H9 (cell line): Measurements from ENCODE around the gene MERTK. TPM values are rescaled to one million over a fixed set of nuclear protein-coding genes. Genes with fewer than 3 reads are reported as not detected.
A peak's percentile ranks its signal among the peaks of the same experiment; 100 is the strongest.

Source experiments
- DNase-seq: peaks from one replicate; pipeline ENCODE4 v3.0.0-alpha.2; 2017
- H2AFZ ChIP-seq: one replicate; pipeline ENCODE4 v1.6.1; 2013; ENCODE audit warnings: mild to moderate bottlenecking, low read length, control low read depth, moderate library complexity
- H2AK5ac ChIP-seq: 2 replicates; pipeline ENCODE4 v1.6.1; 2013; ENCODE audit warnings: low read length, control low read depth, mixed read lengths; ENCODE audit not compliant: insufficient read length
- H2BK120ac ChIP-seq: one replicate; pipeline ENCODE4 v1.6.1; 2013; ENCODE audit warnings: low read depth, mild to moderate bottlenecking, low read length, control low read depth, inconsistent platforms; ENCODE audit not compliant: poor library complexity, severe bottlenecking
- H2BK12ac ChIP-seq: 2 replicates; pipeline ENCODE4 v1.6.1; 2013; ENCODE audit warnings: low read length, control low read depth, mixed read lengths, low read depth; ENCODE audit not compliant: insufficient read length
- H2BK15ac ChIP-seq: 2 replicates; pipeline ENCODE4 v1.6.1; 2013; ENCODE audit warnings: low read depth, low read length, control low read depth
- H2BK20ac ChIP-seq: one replicate; pipeline ENCODE4 v1.6.1; 2013; ENCODE audit warnings: low read depth, mild to moderate bottlenecking, low read length, control low read depth, inconsistent platforms; ENCODE audit not compliant: poor library complexity, severe bottlenecking
- H2BK5ac ChIP-seq: 2 replicates; pipeline ENCODE4 v1.6.1; 2013; ENCODE audit warnings: low read length, control low read depth, mixed read lengths; ENCODE audit not compliant: insufficient read length
- H3K14ac ChIP-seq: 2 replicates; pipeline ENCODE4 v1.6.1; 2013; ENCODE audit warnings: low read length, control low read depth; ENCODE audit not compliant: insufficient read depth
- H3K18ac ChIP-seq: 2 replicates; pipeline ENCODE4 v1.6.1; 2013; ENCODE audit warnings: low read depth, mild to moderate bottlenecking, mixed read lengths, low read length, control low read depth; ENCODE audit not compliant: insufficient read length
- H3K23ac ChIP-seq: 2 replicates; pipeline ENCODE4 v1.6.1; 2013; ENCODE audit warnings: low read length, control low read depth, mixed read lengths, low read depth; ENCODE audit not compliant: insufficient read length
- H3K23me2 ChIP-seq: 2 replicates; pipeline ENCODE4 v1.6.1; 2013; ENCODE audit warnings: low read depth, mild to moderate bottlenecking, mixed read lengths, low read length, control low read depth; ENCODE audit not compliant: insufficient read length, poor library complexity, severe bottlenecking
- H3K27ac ChIP-seq: 2 replicates; pipeline ENCODE4 v1.5.1; 2013; ENCODE audit warnings: low read length, control low read depth, mixed read lengths, low read depth; ENCODE audit not compliant: insufficient read length
- H3K27me3 ChIP-seq: 2 replicates; pipeline ENCODE4 v1.6.1; 2013; ENCODE audit warnings: low read length, control low read depth, inconsistent platforms; ENCODE audit not compliant: insufficient read depth
- H3K4ac ChIP-seq: 2 replicates; pipeline ENCODE4 v1.6.1; 2013; ENCODE audit warnings: low read depth, mild to moderate bottlenecking, control low read depth, inconsistent platforms, low read length, moderate library complexity
- H3K4me1 ChIP-seq: 2 replicates; pipeline ENCODE4 v1.6.1; 2013; ENCODE audit warnings: low read length, control low read depth, inconsistent platforms; ENCODE audit not compliant: insufficient read depth
- H3K4me2 ChIP-seq: 2 replicates; pipeline ENCODE4 v1.6.1; 2013; ENCODE audit warnings: low read length, control low read depth, mixed read lengths; ENCODE audit not compliant: insufficient read length, insufficient read depth
- H3K56ac ChIP-seq: 2 replicates; pipeline ENCODE4 v1.6.1; 2013; ENCODE audit warnings: low read depth, mild to moderate bottlenecking, mixed read lengths, low read length, control low read depth; ENCODE audit not compliant: insufficient read length
- H3K79me1 ChIP-seq: 2 replicates; pipeline ENCODE4 v1.6.1; 2013; ENCODE audit warnings: low read depth, mild to moderate bottlenecking, moderate library complexity, low read length, control low read depth, inconsistent platforms; ENCODE audit not compliant: insufficient read depth, poor library complexity, severe bottlenecking
- H3K79me2 ChIP-seq: 2 replicates; pipeline ENCODE4 v1.6.1; 2013; ENCODE audit warnings: low read length, control low read depth, inconsistent platforms; ENCODE audit not compliant: insufficient read depth
- H3K9ac ChIP-seq: 2 replicates; pipeline ENCODE4 v1.6.1; 2013; ENCODE audit warnings: low read length, control low read depth, mixed read lengths; ENCODE audit not compliant: insufficient read length; ENCODE audit errors: extremely low read depth
- H3K9me3 ChIP-seq: one replicate; pipeline ENCODE4 v1.6.1; 2013; ENCODE audit warnings: low read depth, low read length, inconsistent platforms; ENCODE audit not compliant: control insufficient read depth
- H3T11ph ChIP-seq: one replicate; pipeline ENCODE4 v1.6.1; 2013; ENCODE audit warnings: mild to moderate bottlenecking, low read length, control low read depth, inconsistent platforms
- H4K20me1 ChIP-seq: one replicate; pipeline ENCODE4 v1.6.1; 2013; ENCODE audit not compliant: control insufficient read depth, insufficient read length, insufficient read depth
- H4K5ac ChIP-seq: 2 replicates; pipeline ENCODE4 v1.6.1; 2013; ENCODE audit warnings: low read depth, mild to moderate bottlenecking, mixed read lengths, low read length, control low read depth; ENCODE audit not compliant: insufficient read length
- H4K8ac ChIP-seq: replicated peaks from 2 replicates; pipeline ENCODE4 v1.6.1; 2013; ENCODE audit warnings: low read length, control low read depth, mixed read lengths, low read depth; ENCODE audit not compliant: insufficient read length
- H4K91ac ChIP-seq: 2 replicates; pipeline ENCODE4 v1.6.1; 2013; ENCODE audit warnings: low read depth, mild to moderate bottlenecking, moderate library complexity, mixed read lengths, low read length, control low read depth; ENCODE audit not compliant: insufficient read length
- H3K27ac Mint-ChIP-seq, 3 experiments: 2 replicates in 2 of 3; 3 replicates in 1 of 3; pipeline ENCODE4 v1.8.0; 2020 to 2021; ENCODE audit warnings: mixed read lengths in 3 of 3, mild to moderate bottlenecking in 1 of 3, moderate library complexity in 1 of 3
- H3K27me3 Mint-ChIP-seq: 2 replicates; pipeline ENCODE4 v1.8.0; 2021; ENCODE audit warnings: low read depth, mild to moderate bottlenecking, moderate library complexity, mixed read lengths
- H3K36me3 Mint-ChIP-seq, 3 experiments: 2 replicates in 2 of 3; 3 replicates in 1 of 3; pipeline ENCODE4 v1.8.0; 2020 to 2021; ENCODE audit warnings: low read depth in 3 of 3, mixed read lengths in 3 of 3; ENCODE audit not compliant: insufficient read depth in 1 of 3
- H3K4me1 Mint-ChIP-seq, 2 experiments: 2 replicates each; pipeline ENCODE4 v1.8.0; 2020; ENCODE audit warnings: mixed read lengths in 2 of 2
- H3K4me3 Mint-ChIP-seq, 2 experiments: 2 replicates in 1 of 2; 3 replicates in 1 of 2; pipeline ENCODE4 v1.8.0; 2020 to 2021; ENCODE audit warnings: mild to moderate bottlenecking in 2 of 2, mixed read lengths in 2 of 2, moderate library complexity in 1 of 2
- H3K9me3 Mint-ChIP-seq, 2 experiments: 2 replicates in 1 of 2; 3 replicates in 1 of 2; pipeline ENCODE4 v1.8.0; 2020; ENCODE audit warnings: mild to moderate bottlenecking in 2 of 2, mixed read lengths in 2 of 2, moderate library complexity in 1 of 2
- WGBS: extraction: QIAGEN DNeasy Blood & Tissue Kit; methylation state at CpG from one replicate; pipeline ENCODE4 v1.1.7; 2013; ENCODE audit warnings: missing lambda C conversion rate, low lambda C conversion rate, mixed read lengths; ENCODE audit not compliant: insufficient read length; ENCODE audit errors: extremely low coverage; 5-methylcytosine and 5-hydroxymethylcytosine counted together
- total RNA-seq: library from RNA; stranded (reverse); gene quantifications from 2 replicates; pipeline ENCODE4 v1.2.1, GENCODE V29; 2021
- TF ChIP-seq, protein P1 (sequence below): fragments of 200-600 bp; sonication (generic); conservative IDR thresholded peaks from 3 replicates; pipeline ENCODE4 v1.8.0; 2021; ENCODE audit warnings: antibody characterized with exemption, mild to moderate bottlenecking

Gene MERTK
- total RNA-seq, 1 experiment from 2014 or later, result 4.8 TPM

DNA sequence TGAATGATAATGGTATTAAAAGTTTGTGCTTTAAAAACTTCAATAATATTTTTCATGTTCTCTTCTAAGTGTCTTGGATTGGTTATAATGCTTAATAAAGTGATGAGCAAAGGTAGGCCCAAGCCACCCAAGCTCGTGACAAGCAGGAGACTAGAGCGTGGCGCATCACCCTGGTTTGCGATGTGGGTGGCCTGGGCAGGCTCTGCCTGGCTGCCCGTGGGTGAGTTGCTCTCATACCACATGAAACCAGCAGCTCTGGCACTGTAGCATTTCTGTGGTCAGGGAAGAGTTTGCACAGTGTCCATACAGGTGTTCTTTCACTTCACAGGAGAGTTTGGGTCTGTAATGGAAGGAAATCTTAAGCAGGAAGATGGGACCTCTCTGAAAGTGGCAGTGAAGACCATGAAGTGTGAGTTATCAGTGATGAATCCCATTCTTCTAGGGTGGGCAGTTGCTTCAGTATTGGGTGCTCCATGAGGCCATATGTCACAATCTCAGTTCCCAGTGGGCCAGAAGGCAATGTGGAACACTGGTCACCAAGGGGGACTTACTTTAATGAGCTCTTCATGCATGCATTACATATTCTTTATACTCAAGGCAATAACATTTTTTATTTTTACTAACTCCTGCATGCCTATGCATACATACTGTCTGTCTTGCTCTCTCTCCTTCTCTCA, 105.3 kb downstream of the MERTK start:
- Histone ChIP-seq H3T11ph (no peak overlapping the region), H3K4me2 (no peak overlapping the region), H4K20me1 (no peaks in the 10 kb centered on the region), H2BK5ac (no peak overlapping the region), H3K9me3 (no peaks in the 10 kb centered on the region), H3K4me1 (no peaks in the 10 kb centered on the region), H2BK15ac (no peak overlapping the region), H3K27me3 (no peaks in the 10 kb centered on the region), H2BK12ac (no peak overlapping the region), H3K18ac (no peak overlapping the region), H2BK20ac (no peak overlapping the region), H3K79me1 (no peaks in the 10 kb centered on the region), H2AFZ (no peak overlapping the region), H3K23ac (peak overlapping the region; percentile 69), H3K23me2 (no peaks in the 10 kb centered on the region), H3K27ac (no peak overlapping the region), H2BK120ac (no peak overlapping the region), H3K56ac (no peak overlapping the region), H3K79me2 (no peaks in the 10 kb centered on the region), H3K4ac (no peak overlapping the region), H3K14ac (no peak overlapping the region), H4K8ac (no peak overlapping the region), H4K91ac (no peak overlapping the region), H3K9ac (no peak overlapping the region), H4K5ac (no peak overlapping the region), H2AK5ac (no peak overlapping the region)
- no peak for DNase-seq
- no CpG with 5 or more reads among the region's 5 CpGs for WGBS
- H3K9me3 Mint-ChIP-seq, result no peaks in the 10 kb centered on the region
- H3K36me3 Mint-ChIP-seq, result peaks cover 0 to 8% (median 0%) of the 10 kb centered on the region in 3 experiments; a peak in 4 of 7 replicates
- H3K27me3 Mint-ChIP-seq, result no peaks in the 10 kb centered on the region
- no peaks in the 10 kb centered on the region for H3K4me1 Mint-ChIP-seq
- H3K27ac Mint-ChIP-seq, result no peak overlapping the region; a peak in 1 of 7 replicates
- H3K4me3 Mint-ChIP-seq, result no peak overlapping the region
- TF ChIP-seq, protein P1, sequence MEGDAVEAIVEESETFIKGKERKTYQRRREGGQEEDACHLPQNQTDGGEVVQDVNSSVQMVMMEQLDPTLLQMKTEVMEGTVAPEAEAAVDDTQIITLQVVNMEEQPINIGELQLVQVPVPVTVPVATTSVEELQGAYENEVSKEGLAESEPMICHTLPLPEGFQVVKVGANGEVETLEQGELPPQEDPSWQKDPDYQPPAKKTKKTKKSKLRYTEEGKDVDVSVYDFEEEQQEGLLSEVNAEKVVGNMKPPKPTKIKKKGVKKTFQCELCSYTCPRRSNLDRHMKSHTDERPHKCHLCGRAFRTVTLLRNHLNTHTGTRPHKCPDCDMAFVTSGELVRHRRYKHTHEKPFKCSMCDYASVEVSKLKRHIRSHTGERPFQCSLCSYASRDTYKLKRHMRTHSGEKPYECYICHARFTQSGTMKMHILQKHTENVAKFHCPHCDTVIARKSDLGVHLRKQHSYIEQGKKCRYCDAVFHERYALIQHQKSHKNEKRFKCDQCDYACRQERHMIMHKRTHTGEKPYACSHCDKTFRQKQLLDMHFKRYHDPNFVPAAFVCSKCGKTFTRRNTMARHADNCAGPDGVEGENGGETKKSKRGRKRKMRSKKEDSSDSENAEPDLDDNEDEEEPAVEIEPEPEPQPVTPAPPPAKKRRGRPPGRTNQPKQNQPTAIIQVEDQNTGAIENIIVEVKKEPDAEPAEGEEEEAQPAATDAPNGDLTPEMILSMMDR, result no peak
